ENCODE data around the gene ELMOD3.
"Not testable (repeated sequence)": the region's sequence is repeated elsewhere in the genome, so short reads cannot be mapped to it uniquely, and the experiment has no call there.

The ELMOD3 gene

GRCh38 chr2:85405201-85406059 lies 50.9 kb downstream of the ELMOD3 start:
- no peak for DNase-seq

GRCh38 chr2:85409845-85410583 lies 55.4 kb downstream of the ELMOD3 start, which contains the start of gene CAPG:
CAPG (minus strand) TSS chr2:85410366; CDS start chr2:85402145, 8,221 bp downstream.
- no peak for DNase-seq

GRCh38 chr2:85410584-85411404 lies 56.2 kb downstream of the ELMOD3 start:
- DNase-seq: no peak

- DNase-seq: no peak
Measured at GRCh38 chr2:85411405-85411748, 56.8 kb downstream of the ELMOD3 start.

GRCh38 chr2:85413592-85414420 lies 59.2 kb downstream of the ELMOD3 start:
- peak; percentile 17 for DNase-seq

GRCh38 chr2:85414421-85414759 lies 59.8 kb downstream of the ELMOD3 start:
- DNase-seq: not testable (repeated sequence)

GRCh38 chr2:85414761-85415553 lies 60.4 kb downstream of the ELMOD3 start:
- DNase-seq: no peak

GRCh38 chr2:85415980-85416650 lies 61.5 kb downstream of the ELMOD3 start:
- DNase-seq: no peak

- peak; percentile 78 for DNase-seq
Measured at GRCh38 chr2:85418132-85419008, 63.8 kb downstream of the ELMOD3 start, which contains the start of gene SH2D6. SH2D6 (plus strand) TSS chr2:85418714; CDS start chr2:85429466, 10,752 bp downstream.

GRCh38 chr2:85419009-85419675 lies 64.6 kb downstream of the ELMOD3 start:
- DNase-seq: no peak

GRCh38 chr2:85420536-85421259 lies 66.1 kb downstream of the ELMOD3 start:
- peak; percentile 66 for DNase-seq

GRCh38 chr2:85421260-85422071 lies 66.9 kb downstream of the ELMOD3 start:
- DNase-seq: peak; percentile 89

GRCh38 chr2:85422072-85422457 lies 67.5 kb downstream of the ELMOD3 start:
- DNase-seq: no peak

GRCh38 chr2:85423525-85423924 lies 69.0 kb downstream of the ELMOD3 start:
- no peak for DNase-seq

- DNase-seq: no peak
Measured at GRCh38 chr2:85425588-85425987, 71.0 kb downstream of the ELMOD3 start.

- no peak for DNase-seq
Measured at GRCh38 chr2:85427300-85427835, 72.8 kb downstream of the ELMOD3 start.

- DNase-seq: no peak
Measured at GRCh38 chr2:85428343-85428881, 73.8 kb downstream of the ELMOD3 start.
